Muscle of leg (tissue), 11 donors: Measurements from ENCODE around the gene MRPS34. TPM values are rescaled to one million over a fixed set of nuclear protein-coding genes. Genes with fewer than 3 reads are reported as not detected.

ENCODE experiments used
- DNase-seq: peaks from one replicate; pipeline ENCODE4 v3.0.0; 2013
- H3K27ac ChIP-seq: one replicate; pipeline ENCODE4 v1.5.1; 2013; ENCODE audit warnings: mild to moderate bottlenecking, low read length, control low read depth
- H3K27me3 ChIP-seq: one replicate; pipeline ENCODE4 v1.6.1; 2013; ENCODE audit warnings: low read length; ENCODE audit not compliant: control insufficient read depth, insufficient read depth
- H3K36me3 ChIP-seq: one replicate; pipeline ENCODE4 v1.6.1; 2013; ENCODE audit warnings: low read length; ENCODE audit not compliant: control insufficient read depth, insufficient read depth
- H3K4me1 ChIP-seq: one replicate; pipeline ENCODE4 v1.6.1; 2013; ENCODE audit warnings: low read length; ENCODE audit not compliant: control insufficient read depth, insufficient read depth
- H3K4me3 ChIP-seq: one replicate; pipeline ENCODE4 v1.5.1; 2013; ENCODE audit warnings: low read length, control low read depth
- H3K9me3 ChIP-seq: replicated peaks from 2 replicates; pipeline ENCODE4 v1.6.1; 2013; ENCODE audit warnings: low read depth, low read length; ENCODE audit not compliant: control insufficient read depth
- WGBS: methylation state at CpG from one replicate; pipeline ENCODE4 v1.1.5; 2013; ENCODE audit warnings: missing lambda C conversion rate; ENCODE audit not compliant: insufficient coverage; 5-methylcytosine and 5-hydroxymethylcytosine counted together
- polyA plus RNA-seq, 8 donors: library from polyadenylated mRNA; unstranded; fragments of 120-200 nt; gene quantifications; one replicate each; pipeline versions ENCODE4 v1.2.1 to v1.2.3, GENCODE V29; 2013; ENCODE audit warnings: inconsistent platforms in 1 of 8, low replicate concordance in 1 of 8; ENCODE audit not compliant: insufficient read length in 8 of 8, insufficient read depth in 1 of 8
- total RNA-seq: library from RNA; stranded (reverse); fragments of 120-200 nt; gene quantifications from one replicate; pipeline ENCODE4 v1.2.4, GENCODE V29; 2013

MRPS34 gene
- total and polyA plus RNA-seq, 9 donors = 44.7 to 57.8 (median 49.6) TPM

- no peak overlapping the region for H3K4me3 ChIP-seq
- H3K27me3 ChIP-seq = no peaks in the 10 kb centered on the region
- 89% methylated on average over 22 of the region's 22 CpGs for WGBS
- peaks cover 15% of the 10 kb centered on the region for H3K4me1 ChIP-seq
- no peaks in the 10 kb centered on the region for H3K9me3 ChIP-seq
- DNase-seq = no peak
- peaks cover 85% of the 10 kb centered on the region for H3K36me3 ChIP-seq
- no peak overlapping the region for H3K27ac ChIP-seq
Measured at GRCh38 chr16:1765826-1766225, 7.1 kb downstream of the MRPS34 start.

GRCh38 chr16:1764971-1765370 is 8.0 kb downstream of the MRPS34 start:
- H3K27me3 ChIP-seq = no peaks in the 10 kb centered on the region
- no peak overlapping the region for H3K4me3 ChIP-seq
- DNase-seq = no peak
- no peak overlapping the region for H3K27ac ChIP-seq
- H3K4me1 ChIP-seq = peaks cover 6% of the 10 kb centered on the region
- 96% methylated on average over 18 of the region's 21 CpGs for WGBS
- no peaks in the 10 kb centered on the region for H3K9me3 ChIP-seq
- peaks cover 91% of the 10 kb centered on the region for H3K36me3 ChIP-seq

GRCh38 chr16:1763521-1764511 is 9.1 kb downstream of the MRPS34 start:
- Histone ChIP-seq H3K27me3 (no peaks in the 10 kb centered on the region), H3K36me3 (peaks cover 88% of the 10 kb centered on the region), H3K4me1 (peaks cover 3% of the 10 kb centered on the region), H3K27ac (no peak overlapping the region), H3K4me3 (no peak overlapping the region), H3K9me3 (no peaks in the 10 kb centered on the region)
- DNase-seq = no peak
- WGBS = 50% methylated on average over 61 of the region's 81 CpGs

GRCh38 chr16:1762879-1763520 is 9.9 kb downstream of the MRPS34 start:
- DNase-seq = no peak
- 76% methylated on average over 23 of the region's 24 CpGs for WGBS
- no peaks in the 10 kb centered on the region for H3K9me3 ChIP-seq
- H3K27ac ChIP-seq = no peak overlapping the region
- H3K4me3 ChIP-seq = no peak overlapping the region
- H3K27me3 ChIP-seq = no peaks in the 10 kb centered on the region
- peaks cover 88% of the 10 kb centered on the region for H3K36me3 ChIP-seq
- peaks cover 3% of the 10 kb centered on the region for H3K4me1 ChIP-seq

- no peaks in the 10 kb centered on the region for H3K9me3 ChIP-seq
- H3K27me3 ChIP-seq = no peaks in the 10 kb centered on the region
- 83% methylated on average over 22 of the region's 30 CpGs for WGBS
- no peak overlapping the region for H3K4me3 ChIP-seq
- peaks cover 3% of the 10 kb centered on the region for H3K4me1 ChIP-seq
- peaks cover 88% of the 10 kb centered on the region for H3K36me3 ChIP-seq
- DNase-seq = no peak
- no peak overlapping the region for H3K27ac ChIP-seq
Measured at GRCh38 chr16:1762196-1762878, 10.6 kb downstream of the MRPS34 start.

- H3K4me1 ChIP-seq = peaks cover 3% of the 10 kb centered on the region
- peaks cover 83% of the 10 kb centered on the region for H3K36me3 ChIP-seq
- 92% methylated on average over 14 of the region's 15 CpGs for WGBS
Measured at GRCh38 chr16:1761751-1762150, 11.2 kb downstream of the MRPS34 start.

GRCh38 chr16:1760911-1761310 is 12.0 kb downstream of the MRPS34 start:
- Histone ChIP-seq H3K4me1 (peaks cover 3% of the 10 kb centered on the region), H3K36me3 (peaks cover 77% of the 10 kb centered on the region), H3K4me3 (no peak overlapping the region), H3K9me3 (no peaks in the 10 kb centered on the region), H3K27ac (no peak overlapping the region), H3K27me3 (no peaks in the 10 kb centered on the region)
- 79% methylated on average over 14 of the region's 15 CpGs for WGBS
- no peak for DNase-seq

More at GRCh38 chr16:1761751-1762150, 11.2 kb downstream of the MRPS34 start:
- no peaks in the 10 kb centered on the region for H3K27me3 ChIP-seq
- DNase-seq = no peak
- no peak overlapping the region for H3K4me3 ChIP-seq
- no peaks in the 10 kb centered on the region for H3K9me3 ChIP-seq
- H3K27ac ChIP-seq = no peak overlapping the region

GRCh38 chr16:1759511-1759910 is 13.4 kb downstream of the MRPS34 start:
- Histone ChIP-seq H3K27ac (no peak overlapping the region), H3K36me3 (peaks cover 70% of the 10 kb centered on the region), H3K27me3 (no peaks in the 10 kb centered on the region), H3K9me3 (no peaks in the 10 kb centered on the region), H3K4me1 (peaks cover 3% of the 10 kb centered on the region), H3K4me3 (no peak overlapping the region)
- no peak for DNase-seq
- WGBS = 96% methylated on average over 16 of the region's 21 CpGs

GRCh38 chr16:1758923-1759322 is 14.0 kb downstream of the MRPS34 start:
- H3K9me3 ChIP-seq = no peaks in the 10 kb centered on the region
- H3K4me1 ChIP-seq = no peaks in the 10 kb centered on the region
- no peak overlapping the region for H3K4me3 ChIP-seq
- DNase-seq = no peak
- H3K27me3 ChIP-seq = no peaks in the 10 kb centered on the region
- peaks cover 70% of the 10 kb centered on the region for H3K36me3 ChIP-seq
- no peak overlapping the region for H3K27ac ChIP-seq
- WGBS = 90% methylated on average over 16 of the region's 18 CpGs
